ENCODE data around the gene SULT4A1.

DNA sequence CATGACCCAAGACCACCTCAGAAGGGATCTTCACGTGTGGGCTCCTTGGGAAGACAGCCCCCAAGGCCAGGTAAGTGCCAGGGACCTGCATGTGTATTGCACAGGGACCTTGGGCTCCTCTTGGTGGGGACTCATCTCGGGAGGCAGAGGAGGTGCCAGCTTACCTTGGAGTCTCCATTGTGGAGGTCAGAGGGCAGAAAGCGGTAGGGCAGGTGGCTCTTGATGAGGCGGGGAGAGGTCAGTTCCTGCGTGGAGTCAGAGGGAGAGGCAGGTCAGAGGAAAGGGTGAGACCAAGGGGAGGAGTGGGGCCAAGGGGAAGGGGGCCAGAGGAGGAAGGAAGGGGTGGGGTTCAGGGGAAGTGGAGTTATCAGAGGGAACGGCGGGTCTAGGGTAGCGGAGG lies 22.5 kb downstream of the SULT4A1 start:
- TF ChIP-seq, protein P1, sequence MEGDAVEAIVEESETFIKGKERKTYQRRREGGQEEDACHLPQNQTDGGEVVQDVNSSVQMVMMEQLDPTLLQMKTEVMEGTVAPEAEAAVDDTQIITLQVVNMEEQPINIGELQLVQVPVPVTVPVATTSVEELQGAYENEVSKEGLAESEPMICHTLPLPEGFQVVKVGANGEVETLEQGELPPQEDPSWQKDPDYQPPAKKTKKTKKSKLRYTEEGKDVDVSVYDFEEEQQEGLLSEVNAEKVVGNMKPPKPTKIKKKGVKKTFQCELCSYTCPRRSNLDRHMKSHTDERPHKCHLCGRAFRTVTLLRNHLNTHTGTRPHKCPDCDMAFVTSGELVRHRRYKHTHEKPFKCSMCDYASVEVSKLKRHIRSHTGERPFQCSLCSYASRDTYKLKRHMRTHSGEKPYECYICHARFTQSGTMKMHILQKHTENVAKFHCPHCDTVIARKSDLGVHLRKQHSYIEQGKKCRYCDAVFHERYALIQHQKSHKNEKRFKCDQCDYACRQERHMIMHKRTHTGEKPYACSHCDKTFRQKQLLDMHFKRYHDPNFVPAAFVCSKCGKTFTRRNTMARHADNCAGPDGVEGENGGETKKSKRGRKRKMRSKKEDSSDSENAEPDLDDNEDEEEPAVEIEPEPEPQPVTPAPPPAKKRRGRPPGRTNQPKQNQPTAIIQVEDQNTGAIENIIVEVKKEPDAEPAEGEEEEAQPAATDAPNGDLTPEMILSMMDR (IDR thresholded peaks at IDR 0.05): no peak
- TF ChIP-seq POLR2A (IDR thresholded peaks at IDR 0.05): no peak

Data from testis (tissue), 2 donors.